ENCODE results near the gene HS6ST1. TPM values are rescaled to one million over a fixed set of nuclear protein-coding genes. Genes with fewer than 3 reads are reported as not detected.

The HS6ST1 gene
- total RNA-seq, 2 donors from 2014 or later = 69.0 to 233 TPM

DNA sequence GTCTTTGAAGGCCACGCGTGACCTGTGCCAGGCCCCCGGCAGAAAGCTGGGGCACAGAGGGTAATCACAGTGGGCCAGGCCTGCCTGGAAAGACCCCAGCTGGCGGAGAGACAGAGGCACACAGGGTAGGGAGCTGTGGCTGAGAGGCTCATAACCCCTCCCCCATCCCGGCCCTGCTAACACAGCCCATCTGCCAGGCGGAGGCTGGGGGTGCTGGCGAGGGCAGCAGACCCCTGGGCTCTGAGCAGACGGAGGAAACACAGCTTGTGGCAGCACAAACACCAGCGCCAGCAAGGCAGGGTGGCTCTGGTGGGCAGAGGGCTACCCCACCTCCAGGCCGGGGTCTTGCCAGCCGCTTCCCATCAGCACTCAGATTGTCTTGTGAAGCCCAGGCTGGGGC, 19.0 kb downstream of the HS6ST1 start:
- no peak for DNase-seq (ENCODE audit: low spot score)
- Histone ChIP-seq H3K4me3 (no peak overlapping the region), H3K27me3 (replicated peaks; ENCODE audit: insufficient read depth) (no peaks in the 10 kb centered on the region), H3K4me1 (replicated peaks) (peaks cover 3% of the 10 kb centered on the region), H3K9me3 (no peaks in the 10 kb centered on the region), H3K36me3 (no peaks in the 10 kb centered on the region), H3K27ac (no peak overlapping the region)
- TF ChIP-seq POLR2A (IDR thresholded peaks at IDR 0.05) (no peak), POLR2AphosphoS5 (IDR thresholded peaks at IDR 0.05) (no peak)
- TF ChIP-seq, protein P1, sequence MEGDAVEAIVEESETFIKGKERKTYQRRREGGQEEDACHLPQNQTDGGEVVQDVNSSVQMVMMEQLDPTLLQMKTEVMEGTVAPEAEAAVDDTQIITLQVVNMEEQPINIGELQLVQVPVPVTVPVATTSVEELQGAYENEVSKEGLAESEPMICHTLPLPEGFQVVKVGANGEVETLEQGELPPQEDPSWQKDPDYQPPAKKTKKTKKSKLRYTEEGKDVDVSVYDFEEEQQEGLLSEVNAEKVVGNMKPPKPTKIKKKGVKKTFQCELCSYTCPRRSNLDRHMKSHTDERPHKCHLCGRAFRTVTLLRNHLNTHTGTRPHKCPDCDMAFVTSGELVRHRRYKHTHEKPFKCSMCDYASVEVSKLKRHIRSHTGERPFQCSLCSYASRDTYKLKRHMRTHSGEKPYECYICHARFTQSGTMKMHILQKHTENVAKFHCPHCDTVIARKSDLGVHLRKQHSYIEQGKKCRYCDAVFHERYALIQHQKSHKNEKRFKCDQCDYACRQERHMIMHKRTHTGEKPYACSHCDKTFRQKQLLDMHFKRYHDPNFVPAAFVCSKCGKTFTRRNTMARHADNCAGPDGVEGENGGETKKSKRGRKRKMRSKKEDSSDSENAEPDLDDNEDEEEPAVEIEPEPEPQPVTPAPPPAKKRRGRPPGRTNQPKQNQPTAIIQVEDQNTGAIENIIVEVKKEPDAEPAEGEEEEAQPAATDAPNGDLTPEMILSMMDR (IDR thresholded peaks at IDR 0.05) = no peak
- WGBS = 86% methylated on average over 7 of the region's 11 CpGs
- intact Hi-C loops (cut with DNase I) = loop anchor here (10.0 kb wide), 2 partner anchors 65 to 125 kb away; no protein-coding TSS in a partner anchor

DNA sequence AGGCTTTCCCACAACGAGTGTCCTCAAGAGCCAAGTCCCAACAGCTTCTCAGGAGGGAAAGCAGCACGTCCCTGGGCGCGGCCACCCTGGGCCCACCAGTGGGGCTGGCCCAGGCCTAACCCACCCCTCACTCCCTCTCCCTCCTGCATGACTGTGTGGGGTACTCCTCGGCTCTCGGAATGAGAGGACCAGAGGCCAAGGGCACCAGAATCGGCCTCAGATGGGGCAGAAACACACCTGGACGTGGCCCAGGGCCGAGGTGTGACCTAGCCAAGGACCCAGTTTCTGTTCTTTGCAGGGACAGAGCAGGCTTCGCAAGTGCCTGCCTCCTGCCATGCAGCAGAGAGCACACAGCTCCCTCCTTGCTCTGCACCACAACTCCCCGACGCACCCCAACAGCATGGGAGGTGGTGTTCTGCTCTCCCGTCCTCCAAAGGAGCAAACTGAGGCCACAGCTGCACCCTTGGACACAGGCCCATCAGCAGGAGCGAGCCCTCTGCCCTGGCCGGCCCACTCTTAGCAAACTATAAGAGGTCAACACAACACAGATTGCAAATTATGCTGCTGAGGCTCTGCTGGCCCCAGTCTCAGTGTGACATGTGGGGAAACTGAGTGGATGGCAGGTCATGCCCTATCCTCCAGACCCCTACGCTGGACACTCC, 19.7 kb downstream of the HS6ST1 start:
- Histone ChIP-seq H3K27me3 (replicated peaks; ENCODE audit: insufficient read depth) (no peaks in the 10 kb centered on the region), H3K9me3 (no peaks in the 10 kb centered on the region), H3K4me3 (no peak overlapping the region), H3K27ac (no peak overlapping the region), H3K36me3 (no peaks in the 10 kb centered on the region), H3K4me1 (replicated peaks) (no peaks in the 10 kb centered on the region)
- no peak for TF ChIP-seq POLR2AphosphoS5 (IDR thresholded peaks at IDR 0.05)
- WGBS = 83% methylated on average over 15 of the region's 16 CpGs
- intact Hi-C loops (cut with DNase I) = no loop called here
- no peak for DNase-seq (ENCODE audit: low spot score)

DNA sequence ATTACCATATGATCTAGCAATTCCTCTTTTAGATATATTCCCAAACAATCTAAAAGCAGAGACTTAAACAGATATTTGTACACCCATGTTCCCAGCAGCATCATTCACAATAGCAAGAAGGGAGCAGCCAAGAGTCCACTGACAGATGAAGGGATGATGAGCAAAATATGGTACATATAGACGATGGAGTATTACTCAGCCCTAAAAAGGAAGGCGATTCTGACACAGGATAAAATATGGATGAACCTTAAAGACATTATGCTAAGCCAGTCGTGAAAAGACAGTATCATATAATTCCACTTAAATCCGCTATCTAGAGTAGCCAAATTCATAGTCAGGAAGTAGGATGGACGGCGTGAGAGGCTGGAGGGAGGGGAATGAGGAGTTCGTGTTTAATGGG, 20.4 kb downstream of the HS6ST1 start:
- Histone ChIP-seq H3K4me3 (no peak overlapping the region), H3K36me3 (no peaks in the 10 kb centered on the region), H3K27ac (no peak overlapping the region), H3K9me3 (no peaks in the 10 kb centered on the region), H3K27me3 (replicated peaks; ENCODE audit: insufficient read depth) (no peaks in the 10 kb centered on the region), H3K4me1 (replicated peaks) (no peaks in the 10 kb centered on the region)
- TF ChIP-seq POLR2AphosphoS5 (IDR thresholded peaks at IDR 0.05) (no peak), POLR2A (IDR thresholded peaks at IDR 0.05) (no peak)
- TF ChIP-seq, protein P1 (IDR thresholded peaks at IDR 0.05) = no peak
- no peak for DNase-seq (ENCODE audit: low spot score)
- intact Hi-C loops (cut with DNase I) = no loop called here
- WGBS = 95% methylated on average over 7 of the region's 7 CpGs

- no peak overlapping the region for H3K4me3 ChIP-seq
- H3K4me1 ChIP-seq (replicated peaks) = no peaks in the 10 kb centered on the region
- 90% methylated on average over 8 of the region's 8 CpGs for WGBS
- no peaks in the 10 kb centered on the region for H3K27me3 ChIP-seq (replicated peaks; ENCODE audit: insufficient read depth)
- no peak overlapping the region for H3K27ac ChIP-seq
- H3K36me3 ChIP-seq = no peaks in the 10 kb centered on the region
- H3K9me3 ChIP-seq = no peaks in the 10 kb centered on the region
- DNase-seq (ENCODE audit: low spot score) = no peak
- TF ChIP-seq POLR2AphosphoS5 (IDR thresholded peaks at IDR 0.05) (no peak), POLR2A (IDR thresholded peaks at IDR 0.05) (no peak)
- TF ChIP-seq, protein P1 (IDR thresholded peaks at IDR 0.05) = no peak
- intact Hi-C loops (cut with DNase I) = no loop called here
Measured at GRCh38 chr2:128293870-128294455, 24.7 kb downstream of the HS6ST1 start.

- intact Hi-C loops (cut with DNase I) = no loop called here
- Histone ChIP-seq H3K4me3 (no peak overlapping the region), H3K9me3 (no peaks in the 10 kb centered on the region), H3K27me3 (replicated peaks; ENCODE audit: insufficient read depth) (no peaks in the 10 kb centered on the region), H3K4me1 (replicated peaks) (no peaks in the 10 kb centered on the region), H3K27ac (no peak overlapping the region), H3K36me3 (no peaks in the 10 kb centered on the region)
- no peak for DNase-seq (ENCODE audit: low spot score)
- WGBS = 75% methylated on average over 7 of the region's 8 CpGs
- TF ChIP-seq POLR2A (IDR thresholded peaks at IDR 0.05) = no peak
Measured at GRCh38 chr2:128293426-128293755, 25.3 kb downstream of the HS6ST1 start.

Measured in prostate gland (tissue), 2 donors.